RWPE1 (cell line): Measurements from ENCODE around the gene IGFN1.
"Not testable (repeated sequence)": the region's sequence is repeated elsewhere in the genome, so short reads cannot be mapped to it uniquely, and the experiment has no call there.

ENCODE experiments used
- CTCF ChIA-PET: fragments of 350-600 bp; sonication (Branson Sonifier 250); formaldehyde crosslinking; extraction: SDS; loops from one replicate; lab custom pipeline; 2021; lab: Yijun Ruan, JAX
- POLR2A ChIA-PET: fragments of 400-600 bp; formaldehyde crosslinking; extraction: SDS; loops from one replicate; lab custom pipeline; 2020; ENCODE audit warnings: antibody characterized with exemption; ENCODE audit not compliant: low non-redundant PET; lab: Yijun Ruan, JAX
- DNase-seq: peaks from one replicate; pipeline ENCODE4 v3.0.0; 2012; ENCODE audit warnings: low spot score
- H3K27ac ChIP-seq: fragments of 450-650 bp; 2 replicates; pipeline ENCODE4 v1.5.1; 2017
- CTCF ChIP-seq: fragments of 450-650 bp; conservative IDR thresholded peaks from 2 replicates; pipeline ENCODE4 v1.5.1; 2017; ENCODE audit warnings: low read depth, mild to moderate bottlenecking

Gene IGFN1

GRCh38 chr1:201255479-201256362 is 65.1 kb downstream of the IGFN1 start:
- DNase-seq: no peak
- H3K27ac ChIP-seq: peak overlapping the region; percentile 69
- ChIA-PET POLR2A (no interaction called here), CTCF (interaction anchor here (1.1 to 2.9 kb wide), 11 partner anchors 15 to 111 kb away, joined by 3 to 46 read pairs (median 10); partner anchors contain the start of gene PKP1)
- TF ChIP-seq CTCF: no peak

GRCh38 chr1:201258132-201258531 is 67.5 kb downstream of the IGFN1 start:
- ChIA-PET POLR2A (interaction anchor here (5.2 kb wide), 1 partner anchor 28 kb away, joined by 109 read pairs; the partner anchor contains the start of gene PKP1), CTCF (interaction anchor here (0.5 to 2.6 kb wide), 7 partner anchors 9 to 797 kb away, joined by 3 to 31 read pairs (median 4); partner anchors contain the start of gene PKP1)
- DNase-seq: not testable (repeated sequence)
- 0 out of 2 replicates have a peak overlapping the region, but pooled peaks have one; percentile 99 for H3K27ac ChIP-seq

- ChIA-PET CTCF (interaction anchor here (0.5 to 2.6 kb wide), 15 partner anchors 9 to 797 kb away, joined by 3 to 31 read pairs (median 4); partner anchors contain the start of gene PKP1), POLR2A (interaction anchor here (0.7 to 5.2 kb wide), 4 partner anchors 16 to 88 kb away, joined by 3 to 109 read pairs (median 6); partner anchors contain the start of gene PKP1)
- peak overlapping the region; percentile 99 for H3K27ac ChIP-seq
- DNase-seq: no peak
- no peak for TF ChIP-seq CTCF
Observed at GRCh38 chr1:201258763-201259230, 68.2 kb downstream of the IGFN1 start.

GRCh38 chr1:201259476-201260235 is 69.0 kb downstream of the IGFN1 start:
- ChIA-PET CTCF (interaction anchor here (0.5 to 2.6 kb wide), 22 partner anchors 10 to 750 kb away, joined by 3 to 31 read pairs (median 5); partner anchors contain the start of gene PKP1), POLR2A (interaction anchor here (0.6 to 5.2 kb wide), 7 partner anchors 15 to 122 kb away, joined by 3 to 109 read pairs (median 4); partner anchors contain the start of gene PKP1)
- DNase-seq: peak; percentile 92
- H3K27ac ChIP-seq: peak overlapping the region; percentile 99
- no peak for TF ChIP-seq CTCF

GRCh38 chr1:201260236-201260590 is 69.6 kb downstream of the IGFN1 start:
- ChIA-PET POLR2A (interaction anchor here (0.6 to 5.2 kb wide), 6 partner anchors 15 to 123 kb away, joined by 3 to 109 read pairs (median 4); partner anchors contain the start of gene PKP1), CTCF (interaction anchor here (0.5 to 2.6 kb wide), 14 partner anchors 11 to 146 kb away, joined by 3 to 31 read pairs (median 7); partner anchors contain the start of gene PKP1)
- H3K27ac ChIP-seq: peak overlapping the region; percentile 99
- DNase-seq: no peak
- no peak for TF ChIP-seq CTCF

GRCh38 chr1:201260648-201261311 is 70.2 kb downstream of the IGFN1 start:
- DNase-seq: no peak
- TF ChIP-seq CTCF: no peak
- CTCF ChIA-PET: interaction anchor here (0.5 to 2.6 kb wide), 9 partner anchors 11 to 145 kb away, joined by 3 to 31 read pairs (median 9); partner anchors contain the start of gene PKP1
- peak overlapping the region; percentile 99 for H3K27ac ChIP-seq
- POLR2A ChIA-PET: interaction anchor here (1.1 to 5.2 kb wide), 3 partner anchors 14 to 39 kb away, joined by 4 to 109 read pairs (median 8); partner anchors contain the start of gene PKP1
